ENCODE measurements around the gene MEG3. TPM values are rescaled to one million over a fixed set of nuclear protein-coding genes. Genes with fewer than 3 reads are reported as not detected.

The MEG3 gene
- total and polyA plus RNA-seq, 3 experiments from 2014 or later: 0.13 TPM; not detected in 2

DNA sequence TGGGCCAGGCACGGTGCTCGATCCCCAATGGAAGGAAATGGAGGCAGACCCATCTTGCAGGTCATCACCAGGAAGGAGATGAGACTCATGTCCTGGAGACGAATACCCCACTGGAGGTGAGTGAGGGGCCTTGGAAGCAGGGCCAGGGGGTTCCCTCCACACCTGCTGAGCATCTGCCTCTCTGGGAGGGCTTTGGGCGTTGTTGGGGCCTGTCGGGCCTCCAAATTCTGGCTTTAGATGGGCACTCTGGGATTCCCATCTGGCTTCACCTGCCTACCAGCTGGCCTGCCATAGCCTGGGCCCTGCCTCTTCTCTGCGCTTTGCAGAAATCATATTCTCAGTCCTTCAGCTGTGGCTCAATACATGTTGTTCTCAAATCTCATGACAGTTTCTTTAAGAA, 63.7 kb downstream of the MEG3 start:
- H3K4me1 ChIP-seq (ENCODE audit: insufficient read depth, low read length): no peaks in the 10 kb centered on the region
- Mint-ChIP-seq H3K27ac (no peak overlapping the region), H3K27me3 (peaks cover 10 to 25% of the 10 kb centered on the region in 2 donors), H3K9me3 (no peaks in the 10 kb centered on the region), H3K4me3 (no peak overlapping the region), H3K4me1 (no peaks in the 10 kb centered on the region), H3K36me3 (no peaks in the 10 kb centered on the region)
- H3K27ac ChIP-seq (ENCODE audit: low read depth, low read length): no peak overlapping the region
- H3K4me3 ChIP-seq (ENCODE audit: low read length): no peak overlapping the region
- H3K36me3 ChIP-seq (ENCODE audit: insufficient read depth, low read length): no peaks in the 10 kb centered on the region
- H3K9me3 ChIP-seq (ENCODE audit: low read length): no peaks in the 10 kb centered on the region
- peak in 1 of 5 donors; percentile 39 for DNase-seq
- CTCF ChIA-PET: no interaction called here
- POLR2A ChIA-PET: no interaction called here
- H3K27me3 ChIP-seq (ENCODE audit: insufficient read depth, low read length, poor library complexity, severe bottlenecking): no peaks in the 10 kb centered on the region

DNA sequence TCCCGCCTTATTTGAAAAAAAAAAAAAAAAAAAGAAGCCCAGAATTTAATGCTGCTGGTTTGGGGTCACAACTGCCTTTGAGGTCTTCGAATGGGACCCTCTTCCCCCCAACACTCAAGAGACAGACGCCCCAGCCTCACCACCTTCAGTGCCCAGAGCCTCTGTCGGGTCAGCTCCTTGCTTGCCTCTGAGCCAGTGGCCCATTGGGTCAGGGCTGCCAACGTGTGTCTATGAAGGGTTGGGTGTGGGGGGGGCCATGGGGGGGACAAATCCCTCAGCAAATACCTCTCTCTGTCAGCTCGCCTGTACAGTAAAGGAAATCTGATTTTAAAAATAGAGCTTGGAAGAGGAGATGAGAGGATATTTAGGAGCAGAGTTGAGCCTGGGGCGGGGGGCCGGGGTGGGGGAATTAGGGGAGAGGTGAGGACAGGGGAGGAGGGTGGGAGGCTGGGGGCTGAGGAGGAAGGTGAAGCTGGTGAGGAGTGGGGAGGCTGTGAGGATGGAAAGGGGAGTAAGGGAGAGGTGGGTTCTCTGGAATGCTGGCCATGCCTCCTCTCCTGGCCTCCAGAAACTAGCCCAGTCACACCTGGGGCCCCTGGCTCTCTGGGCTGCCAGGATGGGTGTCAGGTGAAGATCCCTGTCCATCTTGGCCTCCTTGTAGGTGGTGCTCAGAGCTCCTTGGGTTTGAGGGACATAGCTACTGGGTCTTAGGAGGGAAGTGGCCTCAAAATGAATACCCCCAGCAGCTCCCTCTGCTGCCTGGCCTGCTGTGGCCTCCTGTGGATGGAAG, 64.3 kb downstream of the MEG3 start:
- Histone ChIP-seq H3K9me3 (ENCODE audit: low read length) (no peaks in the 10 kb centered on the region), H3K27me3 (ENCODE audit: insufficient read depth, low read length, poor library complexity, severe bottlenecking) (no peaks in the 10 kb centered on the region), H3K4me1 (ENCODE audit: insufficient read depth, low read length) (no peaks in the 10 kb centered on the region), H3K36me3 (ENCODE audit: insufficient read depth, low read length) (no peaks in the 10 kb centered on the region), H3K4me3 (ENCODE audit: low read length) (no peak overlapping the region), H3K27ac (ENCODE audit: low read depth, low read length) (no peak overlapping the region)
- ChIA-PET CTCF (no interaction called here), POLR2A (no interaction called here)
- H3K4me3 Mint-ChIP-seq: no peak overlapping the region
- H3K9me3 Mint-ChIP-seq: no peaks in the 10 kb centered on the region
- peaks cover 11 to 29% of the 10 kb centered on the region in 2 donors for H3K27me3 Mint-ChIP-seq
- no peaks in the 10 kb centered on the region for H3K36me3 Mint-ChIP-seq
- no peak overlapping the region for H3K27ac Mint-ChIP-seq
- H3K4me1 Mint-ChIP-seq: no peaks in the 10 kb centered on the region
- DNase-seq: peak in 1 of 5 donors; percentile 28

DNA sequence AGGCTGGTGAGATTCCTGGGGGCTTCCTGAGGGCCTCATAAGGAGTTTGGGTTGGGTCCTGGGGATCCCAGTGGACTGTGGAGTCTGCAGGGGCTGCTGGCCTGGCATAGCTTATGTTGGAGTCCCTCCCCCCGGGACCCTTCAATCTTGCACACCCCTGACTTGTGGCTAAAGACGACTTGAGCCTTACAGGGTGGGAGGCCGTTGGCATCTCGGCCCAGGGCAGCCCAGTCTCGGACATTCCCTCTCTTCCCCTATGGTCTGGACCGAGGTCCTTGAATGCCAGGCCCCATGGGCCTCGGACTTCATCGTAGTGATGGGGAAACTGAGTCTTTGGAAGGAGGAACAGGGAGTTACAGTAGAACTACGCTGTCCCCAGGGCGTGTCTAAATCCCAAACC, 65.1 kb downstream of the MEG3 start:
- no peak overlapping the region for H3K27ac Mint-ChIP-seq
- H3K27ac ChIP-seq (ENCODE audit: low read depth, low read length): no peak overlapping the region
- no peaks in the 10 kb centered on the region for H3K36me3 ChIP-seq (ENCODE audit: insufficient read depth, low read length)
- H3K27me3 Mint-ChIP-seq: peaks cover 15 to 27% of the 10 kb centered on the region in 2 donors
- H3K27me3 ChIP-seq (ENCODE audit: insufficient read depth, low read length, poor library complexity, severe bottlenecking): no peaks in the 10 kb centered on the region
- POLR2A ChIA-PET: no interaction called here
- H3K4me3 Mint-ChIP-seq: no peak overlapping the region
- H3K9me3 Mint-ChIP-seq: no peaks in the 10 kb centered on the region
- no peak overlapping the region for H3K4me3 ChIP-seq (ENCODE audit: low read length)
- H3K9me3 ChIP-seq (ENCODE audit: low read length): no peaks in the 10 kb centered on the region
- H3K36me3 Mint-ChIP-seq: no peaks in the 10 kb centered on the region
- DNase-seq: peak in 1 of 5 donors; percentile 24
- CTCF ChIA-PET: no interaction called here
- H3K4me1 Mint-ChIP-seq: no peaks in the 10 kb centered on the region
- H3K4me1 ChIP-seq (ENCODE audit: insufficient read depth, low read length): no peaks in the 10 kb centered on the region

DNA sequence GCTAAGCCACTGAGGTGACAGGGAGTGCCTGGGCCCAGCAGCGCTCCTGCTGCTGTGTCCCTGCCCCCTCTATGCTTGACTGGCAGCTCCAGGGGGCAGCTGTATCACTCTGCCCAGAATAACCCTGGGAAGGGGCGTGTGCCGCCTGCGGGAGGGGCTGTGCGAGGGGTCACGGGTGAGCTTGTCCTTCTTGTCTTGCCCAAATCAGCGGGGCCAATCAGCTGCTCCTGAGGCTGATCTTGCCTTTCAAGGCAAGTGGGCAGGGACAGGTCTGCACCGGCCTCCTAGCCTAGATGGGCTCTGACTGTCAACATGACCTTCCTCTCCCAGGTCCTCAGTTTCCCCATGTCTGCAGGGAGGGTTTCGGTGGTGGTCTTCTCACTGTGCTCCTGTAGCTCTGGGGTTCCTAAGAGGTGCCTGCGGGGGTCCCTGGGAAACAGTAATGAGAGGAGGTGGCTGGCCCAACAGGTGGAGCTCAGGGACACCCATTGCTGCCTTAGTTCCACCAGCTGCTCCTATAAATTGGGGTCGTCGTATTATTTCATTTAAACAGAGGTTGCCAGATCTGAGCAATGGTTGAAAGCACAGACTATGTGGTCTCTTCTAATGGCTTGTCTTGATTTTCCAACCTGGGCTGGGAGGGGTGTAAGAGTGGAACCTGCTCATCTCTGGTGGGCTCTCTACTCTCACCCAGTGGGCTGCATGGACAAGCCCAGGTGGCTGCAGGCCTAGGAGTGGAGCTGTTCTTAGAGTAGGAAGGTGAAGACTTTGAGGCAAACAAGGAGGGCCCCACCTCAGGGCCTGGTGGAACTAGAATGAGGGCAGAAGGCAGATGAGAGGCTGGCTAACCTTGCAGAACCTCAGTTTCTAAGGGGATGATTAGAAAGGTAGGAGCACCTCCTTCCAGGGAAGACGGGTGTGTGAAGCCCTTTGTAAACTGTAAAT, 65.9 kb downstream of the MEG3 start:
- POLR2A ChIA-PET: no interaction called here
- no peaks in the 10 kb centered on the region for H3K4me1 ChIP-seq (ENCODE audit: insufficient read depth, low read length)
- no peaks in the 10 kb centered on the region for H3K36me3 Mint-ChIP-seq
- H3K27ac ChIP-seq (ENCODE audit: low read depth, low read length): no peak overlapping the region
- no peaks in the 10 kb centered on the region for H3K4me1 Mint-ChIP-seq
- no peaks in the 10 kb centered on the region for H3K27me3 ChIP-seq (ENCODE audit: insufficient read depth, low read length, poor library complexity, severe bottlenecking)
- H3K27ac Mint-ChIP-seq: no peak overlapping the region
- no peaks in the 10 kb centered on the region for H3K36me3 ChIP-seq (ENCODE audit: insufficient read depth, low read length)
- CTCF ChIA-PET: no interaction called here
- no peaks in the 10 kb centered on the region for H3K9me3 Mint-ChIP-seq
- no peak overlapping the region for H3K4me3 Mint-ChIP-seq
- H3K4me3 ChIP-seq (ENCODE audit: low read length): no peak overlapping the region
- peak in 1 of 5 donors; percentile 37 for DNase-seq
- peaks cover 15 to 27% of the 10 kb centered on the region in 2 donors for H3K27me3 Mint-ChIP-seq
- no peaks in the 10 kb centered on the region for H3K9me3 ChIP-seq (ENCODE audit: low read length)

DNA sequence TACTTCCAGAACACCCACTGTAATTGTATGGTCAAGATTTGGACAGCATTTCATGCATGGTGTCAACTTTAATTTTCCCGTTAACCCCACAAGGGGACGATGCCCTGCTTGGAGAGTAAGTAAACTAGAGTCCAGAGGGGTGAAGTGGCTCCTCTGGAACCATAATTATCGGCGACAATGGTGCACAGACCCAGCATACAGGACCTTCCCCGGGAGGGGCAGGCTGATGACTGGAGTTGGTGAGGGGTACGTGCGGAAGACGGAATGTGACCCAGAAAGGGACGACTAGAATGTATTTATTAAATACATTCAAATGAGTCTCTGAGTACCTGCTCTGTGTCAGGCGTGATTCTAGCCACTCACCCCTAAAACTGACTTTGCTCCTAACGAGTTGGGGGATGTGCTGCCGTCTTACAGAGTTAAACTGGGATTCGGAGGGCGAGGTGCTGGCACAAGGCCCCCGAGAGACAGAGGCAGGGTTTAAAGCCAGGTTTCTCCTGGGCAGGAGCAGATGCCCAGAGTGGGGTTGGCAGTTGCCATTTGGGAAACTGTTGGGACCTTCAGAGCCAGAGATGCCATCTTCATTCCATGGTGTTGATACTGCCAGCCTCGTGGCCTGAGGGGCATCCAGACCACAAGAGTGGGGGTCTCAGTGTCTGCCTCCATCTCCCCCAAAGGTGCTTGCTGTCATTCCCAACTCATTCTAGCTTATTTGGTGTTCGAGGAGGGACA, 66.7 kb downstream of the MEG3 start:
- CTCF ChIA-PET: no interaction called here
- H3K27me3 ChIP-seq (ENCODE audit: insufficient read depth, low read length, poor library complexity, severe bottlenecking): no peaks in the 10 kb centered on the region
- POLR2A ChIA-PET: no interaction called here

DNA sequence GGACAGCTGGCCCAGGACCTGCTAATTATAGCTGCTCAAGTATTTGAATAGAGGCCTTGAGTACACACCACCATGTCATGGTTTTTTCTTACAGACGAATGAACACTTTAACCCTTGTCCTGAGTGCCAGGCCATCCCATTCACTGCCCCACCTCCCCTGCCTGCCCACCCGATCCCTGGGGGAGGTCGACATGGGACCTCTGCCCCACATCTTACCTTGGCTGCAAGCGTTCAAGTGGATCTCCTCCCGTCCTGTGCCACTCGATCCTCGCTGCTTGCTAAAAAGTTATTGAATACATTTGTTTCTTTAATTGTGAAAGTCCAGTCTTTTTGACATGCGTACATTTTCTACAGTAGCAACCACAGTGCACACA, 67.3 kb downstream of the MEG3 start:
- Histone ChIP-seq H3K27me3 (ENCODE audit: insufficient read depth, low read length, poor library complexity, severe bottlenecking) (no peaks in the 10 kb centered on the region), H3K36me3 (ENCODE audit: insufficient read depth, low read length) (no peaks in the 10 kb centered on the region), H3K27ac (ENCODE audit: low read depth, low read length) (no peak overlapping the region), H3K4me1 (ENCODE audit: insufficient read depth, low read length) (no peaks in the 10 kb centered on the region), H3K9me3 (ENCODE audit: low read length) (no peaks in the 10 kb centered on the region), H3K4me3 (ENCODE audit: low read length) (no peak overlapping the region)
- H3K27me3 Mint-ChIP-seq: peaks cover 17 to 32% of the 10 kb centered on the region in 2 donors
- DNase-seq: no peak
- H3K4me3 Mint-ChIP-seq: no peak overlapping the region
- H3K9me3 Mint-ChIP-seq: no peaks in the 10 kb centered on the region
- ChIA-PET POLR2A (no interaction called here), CTCF (no interaction called here)
- H3K27ac Mint-ChIP-seq: no peak overlapping the region
- H3K4me1 Mint-ChIP-seq: no peaks in the 10 kb centered on the region
- no peaks in the 10 kb centered on the region for H3K36me3 Mint-ChIP-seq

More for the DNA sequence above, 66.7 kb downstream of the MEG3 start:
- peak in 1 of 5 donors; percentile 15 for DNase-seq
- no peaks in the 10 kb centered on the region for H3K4me1 Mint-ChIP-seq
- H3K27me3 Mint-ChIP-seq: peaks cover 17 to 32% of the 10 kb centered on the region in 2 donors
- no peaks in the 10 kb centered on the region for H3K4me1 ChIP-seq (ENCODE audit: insufficient read depth, low read length)
- no peak overlapping the region for H3K27ac Mint-ChIP-seq
- no peak overlapping the region for H3K4me3 ChIP-seq (ENCODE audit: low read length)
- H3K9me3 Mint-ChIP-seq: no peaks in the 10 kb centered on the region
- H3K4me3 Mint-ChIP-seq: no peak overlapping the region
- H3K36me3 Mint-ChIP-seq: no peaks in the 10 kb centered on the region
- H3K9me3 ChIP-seq (ENCODE audit: low read length): no peaks in the 10 kb centered on the region
- H3K27ac ChIP-seq (ENCODE audit: low read depth, low read length): no peak overlapping the region
- no peaks in the 10 kb centered on the region for H3K36me3 ChIP-seq (ENCODE audit: insufficient read depth, low read length)

DNA sequence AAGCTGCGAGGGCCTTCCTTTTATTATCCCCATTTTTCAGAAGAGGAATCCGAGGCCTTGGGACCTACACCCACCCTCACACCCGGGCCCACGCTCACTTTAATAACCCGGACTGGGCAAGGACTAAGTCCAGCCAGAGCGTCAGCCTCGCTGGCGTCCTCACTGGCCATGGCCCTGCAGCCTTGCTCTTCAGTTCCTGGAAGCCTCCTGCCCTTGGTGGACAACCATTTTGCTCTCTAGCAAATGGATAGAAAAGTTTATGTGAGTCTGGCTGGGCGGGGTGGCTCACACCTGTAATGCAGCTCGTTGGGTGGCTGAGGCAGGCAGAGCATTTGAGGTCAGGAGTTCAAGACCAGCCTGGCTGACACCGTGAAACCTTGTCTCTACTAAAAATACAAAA, 67.8 kb downstream of the MEG3 start:
- Mint-ChIP-seq H3K4me3 (no peak overlapping the region), H3K9me3 (no peaks in the 10 kb centered on the region), H3K4me1 (no peaks in the 10 kb centered on the region), H3K36me3 (no peaks in the 10 kb centered on the region), H3K27me3 (peaks cover 17 to 38% of the 10 kb centered on the region in 2 donors), H3K27ac (no peak overlapping the region)
- no peaks in the 10 kb centered on the region for H3K4me1 ChIP-seq (ENCODE audit: insufficient read depth, low read length)
- DNase-seq: no peak
- H3K9me3 ChIP-seq (ENCODE audit: low read length): no peaks in the 10 kb centered on the region
- POLR2A ChIA-PET: no interaction called here
- H3K4me3 ChIP-seq (ENCODE audit: low read length): no peak overlapping the region
- no peaks in the 10 kb centered on the region for H3K36me3 ChIP-seq (ENCODE audit: insufficient read depth, low read length)
- CTCF ChIA-PET: no interaction called here
- H3K27me3 ChIP-seq (ENCODE audit: insufficient read depth, low read length, poor library complexity, severe bottlenecking): no peaks in the 10 kb centered on the region
- H3K27ac ChIP-seq (ENCODE audit: low read depth, low read length): no peak overlapping the region

DNA sequence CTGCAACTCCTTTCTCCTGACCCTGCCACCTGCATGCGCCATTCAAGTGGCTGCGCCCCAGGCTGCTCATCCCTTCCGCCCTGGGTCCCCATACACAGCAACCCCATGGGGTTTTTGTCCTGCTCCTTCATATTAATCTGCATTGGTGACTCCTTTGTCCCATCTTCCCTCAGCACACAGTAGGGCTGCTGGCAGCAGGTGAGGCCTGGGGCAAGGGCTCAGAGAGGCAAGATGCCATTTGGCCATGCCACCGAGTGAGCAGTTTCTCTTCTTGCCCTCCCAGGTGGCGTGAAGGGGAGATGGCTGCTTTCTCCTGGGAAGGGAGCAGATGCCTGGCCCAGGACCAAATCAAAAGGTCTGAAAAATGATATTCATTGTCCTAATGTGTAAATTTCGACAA, 68.5 kb downstream of the MEG3 start:
- CTCF ChIA-PET: no interaction called here
- POLR2A ChIA-PET: no interaction called here
- H3K27ac ChIP-seq (ENCODE audit: low read depth, low read length): no peak overlapping the region
- H3K36me3 ChIP-seq (ENCODE audit: insufficient read depth, low read length): no peaks in the 10 kb centered on the region
- Mint-ChIP-seq H3K36me3 (no peaks in the 10 kb centered on the region), H3K27me3 (peaks cover 17 to 44% of the 10 kb centered on the region in 2 donors), H3K27ac (no peak overlapping the region), H3K4me3 (no peak overlapping the region), H3K4me1 (no peaks in the 10 kb centered on the region), H3K9me3 (no peaks in the 10 kb centered on the region)
- H3K27me3 ChIP-seq (ENCODE audit: insufficient read depth, low read length, poor library complexity, severe bottlenecking): no peaks in the 10 kb centered on the region
- no peak overlapping the region for H3K4me3 ChIP-seq (ENCODE audit: low read length)
- H3K9me3 ChIP-seq (ENCODE audit: low read length): no peaks in the 10 kb centered on the region
- no peak for DNase-seq
- no peaks in the 10 kb centered on the region for H3K4me1 ChIP-seq (ENCODE audit: insufficient read depth, low read length)

All from CD8-positive, alpha-beta memory T cell (primary cell).